ENCODE results near the gene LRRC45.

LRRC45 gene

GRCh38 chr17:82008258-82008940 is 14.7 kb upstream of the LRRC45 start:
- no peak for DNase-seq (ENCODE audit: low spot score)

GRCh38 chr17:82008941-82009405 is 14.1 kb upstream of the LRRC45 start:
- DNase-seq (ENCODE audit: low spot score): no peak

GRCh38 chr17:82009413-82009812 is 13.7 kb upstream of the LRRC45 start:
- no peak for DNase-seq (ENCODE audit: low spot score)

- DNase-seq (ENCODE audit: low spot score): peak; percentile 27
Measured at GRCh38 chr17:82010575-82011525, 12.3 kb upstream of the LRRC45 start.

- no peak for DNase-seq (ENCODE audit: low spot score)
Measured at GRCh38 chr17:82011617-82012187, 11.4 kb upstream of the LRRC45 start.

GRCh38 chr17:82012261-82012639 is 10.9 kb upstream of the LRRC45 start:
- no peak for DNase-seq (ENCODE audit: low spot score)

- DNase-seq (ENCODE audit: low spot score): peak; percentile 20
Measured at GRCh38 chr17:82012640-82013295, 10.3 kb upstream of the LRRC45 start.

- DNase-seq (ENCODE audit: low spot score): peak; percentile 35
Measured at GRCh38 chr17:82013341-82013740, 9.8 kb upstream of the LRRC45 start.

GRCh38 chr17:82013772-82014321 is 9.3 kb upstream of the LRRC45 start:
- peak; percentile 12 for DNase-seq (ENCODE audit: low spot score)

GRCh38 chr17:82014432-82014831 is 8.7 kb upstream of the LRRC45 start:
- peak; percentile 14 for DNase-seq (ENCODE audit: low spot score)

- DNase-seq (ENCODE audit: low spot score): no peak
Measured at GRCh38 chr17:82014971-82015310, 8.2 kb upstream of the LRRC45 start.

- peak; percentile 10 for DNase-seq (ENCODE audit: low spot score)
Measured at GRCh38 chr17:82015311-82015971, 7.7 kb upstream of the LRRC45 start.

GRCh38 chr17:82016061-82016874 is 6.8 kb upstream of the LRRC45 start:
- DNase-seq (ENCODE audit: low spot score): peak; percentile 19

GRCh38 chr17:82016875-82017459 is 6.1 kb upstream of the LRRC45 start:
- DNase-seq (ENCODE audit: low spot score): peak; percentile 15

GRCh38 chr17:82017612-82018151 is 5.4 kb upstream of the LRRC45 start:
- DNase-seq (ENCODE audit: low spot score): no peak

GRCh38 chr17:82018152-82018988 is 4.7 kb upstream of the LRRC45 start:
- no peak for DNase-seq (ENCODE audit: low spot score)

GRCh38 chr17:82018989-82019689 is 4.0 kb upstream of the LRRC45 start:
- no peak for DNase-seq (ENCODE audit: low spot score)
